SK-N-SH (cell line): Measurements from ENCODE around the gene PXYLP1. TPM values are rescaled to one million over a fixed set of nuclear protein-coding genes. Genes with fewer than 3 reads are reported as not detected.

Source experiments
- CTCF ChIA-PET: fragments of 300-600, 350-600 bp; formaldehyde crosslinking; extraction: SDS; loops from one replicate; lab custom pipeline; 2021; lab: Yijun Ruan, JAX
- POLR2A ChIA-PET: fragments of 350-600 bp; sonication (Branson Sonifier 250); formaldehyde crosslinking; extraction: SDS; loops from one replicate; lab custom pipeline; 2020; ENCODE audit warnings: antibody characterized with exemption, inconsistent platforms; lab: Yijun Ruan, JAX
- DNase-seq: peaks from one replicate; pipeline ENCODE4 v3.0.0; 2012
- H2AFZ ChIP-seq: fragments of 200-600 bp; sonication (generic); 2 replicates; pipeline ENCODE4 v1.8.1; 2016; ENCODE audit warnings: antibody characterized with exemption, mild to moderate bottlenecking, low read depth
- H3F3A ChIP-seq: fragments of 200-600 bp; sonication (generic); replicated peaks from 2 replicates; pipeline ENCODE3; 2016; ENCODE audit warnings: antibody characterized with exemption, mild to moderate bottlenecking; ENCODE audit not compliant: insufficient read depth
- H3K27ac ChIP-seq, 2 experiments: fragments of 200-500 bp in 1 of 2; fragments of 200-600 bp in 1 of 2; sonication (Bioruptor generic) in 1 of 2; sonication (generic), shearing (Covaris generic) in 1 of 2; 2 replicates each; pipeline versions ENCODE4 v1.5.1 to v1.6.1; 2014 to 2016; ENCODE audit warnings: low read depth in 2 of 2, inconsistent platforms in 1 of 2, low read length in 1 of 2, mild to moderate bottlenecking in 1 of 2, mixed read lengths in 1 of 2
- H3K27me3 ChIP-seq: fragments of 200-600 bp; sonication (generic), shearing (Covaris generic); 2 replicates; pipeline ENCODE4 v1.6.1; 2016; ENCODE audit warnings: mixed run types; ENCODE audit not compliant: insufficient read depth
- H3K36me3 ChIP-seq, 2 experiments: fragments of 200-500 bp in 1 of 2; fragments of 200-600 bp in 1 of 2; sonication (Bioruptor generic) in 1 of 2; sonication (generic) in 1 of 2; replicated peaks in 1 of 2; 2 replicates each; pipeline versions ENCODE3 to v1.5.1; 2014 to 2016; ENCODE audit warnings: low read length in 1 of 2, mild to moderate bottlenecking in 1 of 2; ENCODE audit not compliant: insufficient read depth in 2 of 2, control insufficient read depth in 1 of 2
- H3K4me1 ChIP-seq, 2 experiments: fragments of 200-500 bp in 1 of 2; fragments of 200-600 bp in 1 of 2; sonication (Bioruptor generic) in 1 of 2; sonication (generic), shearing (Covaris generic) in 1 of 2; 2 replicates each; pipeline versions ENCODE4 v1.5.1 to v1.6.1; 2014 to 2016; ENCODE audit warnings: low read depth in 1 of 2, low read length in 1 of 2, mixed run types in 1 of 2; ENCODE audit not compliant: insufficient read depth in 2 of 2, control insufficient read depth in 1 of 2
- H3K4me2 ChIP-seq: fragments of 200-600 bp; sonication (generic), shearing (Covaris generic); 2 replicates; pipeline ENCODE4 v1.6.1; 2017; ENCODE audit warnings: mixed run types
- H3K4me3 ChIP-seq, 2 experiments: fragments of 200-500 bp in 1 of 2; fragments of 200-600 bp in 1 of 2; sonication (Bioruptor generic) in 1 of 2; sonication (generic), shearing (Covaris generic) in 1 of 2; 2 replicates each; pipeline versions ENCODE4 v1.5.1 to v1.8.1; 2014 to 2016; ENCODE audit warnings: low read depth in 2 of 2, inconsistent platforms in 1 of 2, low read length in 1 of 2, mild to moderate bottlenecking in 1 of 2, mixed read lengths in 1 of 2, moderate library complexity in 1 of 2
- H3K79me2 ChIP-seq: fragments of 200-600 bp; sonication (generic); 2 replicates; pipeline ENCODE4 v1.8.1; 2017; ENCODE audit warnings: mild to moderate bottlenecking; ENCODE audit not compliant: insufficient read depth
- H3K9ac ChIP-seq: fragments of 200-600 bp; sonication (generic); 2 replicates; pipeline ENCODE4 v1.6.1; 2017; ENCODE audit warnings: mixed run types
- H3K9me2 ChIP-seq: fragments of 200-600 bp; sonication (generic); 2 replicates; pipeline ENCODE4 v1.6.1; 2017; ENCODE audit warnings: mixed run types
- H3K9me3 ChIP-seq: fragments of 200-600 bp; sonication (generic); 2 replicates; pipeline ENCODE4 v1.6.1; 2017; ENCODE audit warnings: mixed run types, mild to moderate bottlenecking, moderate library complexity
- H4K20me1 ChIP-seq: fragments of 200-600 bp; sonication (generic); 2 replicates; pipeline ENCODE4 v1.6.1; 2017; ENCODE audit warnings: mild to moderate bottlenecking, mixed run types; ENCODE audit not compliant: insufficient read depth
- ELF1 ChIP-seq: IDR thresholded peaks from 2 replicates; pipeline ENCODE4 v1.4.0; 2012
- FOXJ3 ChIP-seq: sonication (generic); formaldehyde crosslinking; IDR thresholded peaks from 2 replicates; pipeline ENCODE4 v1.5.1; 2020; ENCODE audit warnings: mild to moderate bottlenecking, missing genetic modification reagents
- FOXM1 ChIP-seq: IDR thresholded peaks from 2 replicates; pipeline ENCODE4 v1.4.0; 2012; ENCODE audit warnings: low read depth, mild to moderate bottlenecking
- GABPA ChIP-seq: IDR thresholded peaks from 2 replicates; pipeline ENCODE4 v1.4.0; 2012; ENCODE audit warnings: low read depth, mild to moderate bottlenecking
- GATA2 ChIP-seq: sonication (generic); formaldehyde crosslinking; IDR thresholded peaks from 2 replicates; pipeline ENCODE4 v1.5.0; 2020; ENCODE audit warnings: mild to moderate bottlenecking, missing genetic modification reagents
- MAX ChIP-seq: IDR thresholded peaks from 2 replicates; pipeline ENCODE4 v1.4.0; 2012; ENCODE audit warnings: low read depth
- MXI1 ChIP-seq: IDR thresholded peaks from 2 replicates; pipeline ENCODE4 v1.6.1; 2012; ENCODE audit warnings: mild to moderate bottlenecking, low read depth, low read length, improper control_type of control experiment
- NFIC ChIP-seq: IDR thresholded peaks from 2 replicates; pipeline ENCODE4 v1.4.0; 2012; ENCODE audit warnings: borderline replicate concordance
- PBX3 ChIP-seq: IDR thresholded peaks from 2 replicates; pipeline ENCODE4; 2012
- RAD21 ChIP-seq: IDR thresholded peaks from 2 replicates; pipeline ENCODE4 v1.6.1; 2012; ENCODE audit warnings: mild to moderate bottlenecking, low read length
- REST ChIP-seq: IDR thresholded peaks from 2 replicates; pipeline ENCODE4 v1.6.1; 2012; ENCODE audit warnings: mild to moderate bottlenecking, low read depth, low read length, moderate library complexity
- RFX5 ChIP-seq: IDR thresholded peaks from 2 replicates; pipeline ENCODE4 v1.6.1; 2012; ENCODE audit warnings: mild to moderate bottlenecking, improper control_type of control experiment, low read length
- RXRA ChIP-seq: IDR thresholded peaks from 2 replicates; pipeline ENCODE4 v1.4.0; 2012; ENCODE audit warnings: low read depth, mild to moderate bottlenecking, borderline replicate concordance
- SIN3A ChIP-seq: IDR thresholded peaks from 2 replicates; pipeline ENCODE4 v1.6.1; 2012; ENCODE audit warnings: low read depth, mild to moderate bottlenecking, low read length, moderate library complexity, borderline replicate concordance
- TCF12 ChIP-seq: IDR thresholded peaks from 2 replicates; pipeline ENCODE4 v1.4.0; 2012
- WGBS: methylation state at CpG from one replicate; pipeline ENCODE4 v1.1.6; 2017; ENCODE audit warnings: low lambda C conversion rate; 5-methylcytosine and 5-hydroxymethylcytosine counted together
- polyA plus RNA-seq, 3 experiments: library from polyadenylated mRNA; depleted of rRNA; stranded (reverse); fragments of >200 nt; gene quantifications; 2 replicates each; pipeline ENCODE4 v1.2.3, GENCODE V29; 2012

The PXYLP1 gene
- polyA plus RNA-seq, 1 of the 3 experiments (the other 2 are of a cell fraction), result 8.6 TPM

GRCh38 chr3:141338881-141339280, 107.3 kb downstream of the PXYLP1 start:
- DNase-seq, result no peak
- H3K79me2 ChIP-seq, result no peaks in the 10 kb centered on the region
- no peak overlapping the region for H3K4me3 ChIP-seq
- no peaks in the 10 kb centered on the region for H3K27me3 ChIP-seq
- ChIA-PET POLR2A (no interaction called here), CTCF (interaction anchor here (1.3 kb wide), 1 partner anchor 22 kb away, joined by 6 read pairs; no protein-coding TSS in a partner anchor)
- no peaks in the 10 kb centered on the region for H3K9me2 ChIP-seq
- H2AFZ ChIP-seq, result no peak overlapping the region
- no peaks in the 10 kb centered on the region for H3K36me3 ChIP-seq
- TF ChIP-seq MAX, result no peak
- no peak for TF ChIP-seq FOXJ3
- TF ChIP-seq ELF1, result no peak
- TF ChIP-seq FOXM1, result no peak
- H3K9me3 ChIP-seq, result no peaks in the 10 kb centered on the region
- H3K9ac ChIP-seq, result no peak overlapping the region
- H3K27ac ChIP-seq, result no peak overlapping the region
- no peaks in the 10 kb centered on the region for H4K20me1 ChIP-seq
- H3K4me1 ChIP-seq, result peaks cover 4 to 6% of the 10 kb centered on the region in 2 experiments; a peak in 2 of 4 replicates
- no peak overlapping the region for H3K4me2 ChIP-seq
- H3F3A ChIP-seq, result no peaks in the 10 kb centered on the region

GRCh38 chr3:141341536-141341935, 109.9 kb downstream of the PXYLP1 start:
- Histone ChIP-seq H2AFZ (no peak overlapping the region), H3K9me2 (no peaks in the 10 kb centered on the region), H3K27ac (no peak overlapping the region), H3K4me1 (peaks cover 0 to 6% of the 10 kb centered on the region in 2 experiments; a peak in 1 of 4 replicates), H3K36me3 (no peaks in the 10 kb centered on the region), H4K20me1 (no peaks in the 10 kb centered on the region), H3K4me3 (no peak overlapping the region), H3K27me3 (no peaks in the 10 kb centered on the region), H3K9ac (no peak overlapping the region), H3K9me3 (no peaks in the 10 kb centered on the region), H3K79me2 (no peaks in the 10 kb centered on the region), H3K4me2 (no peak overlapping the region), H3F3A (no peaks in the 10 kb centered on the region)
- DNase-seq, result no peak
- TF ChIP-seq GATA2 (CRISPR knock-in tag) (no peak), NFIC (no peak), REST (no peak)
- ChIA-PET POLR2A (no interaction called here), CTCF (no interaction called here)
- 85% methylated on average over 1 of the region's 1 CpG for WGBS

- H3K9me2 ChIP-seq, result no peaks in the 10 kb centered on the region
- no peaks in the 10 kb centered on the region for H3K9me3 ChIP-seq
- H3K27ac ChIP-seq, result no peak overlapping the region
- H4K20me1 ChIP-seq, result no peaks in the 10 kb centered on the region
- no peak for TF ChIP-seq RAD21
- no peak for TF ChIP-seq GABPA
- TF ChIP-seq PBX3, result no peak
- TF ChIP-seq SIN3A, result no peak
- TF ChIP-seq MXI1, result no peak
- TF ChIP-seq NFIC, result no peak
- TF ChIP-seq RFX5, result no peak
- no peak for TF ChIP-seq TCF12
- no peak for TF ChIP-seq RXRA
- TF ChIP-seq FOXJ3, result no peak
- no peaks in the 10 kb centered on the region for H3K79me2 ChIP-seq
- WGBS, result 56% methylated on average over 5 of the region's 5 CpGs
- no peak overlapping the region for H2AFZ ChIP-seq
- H3K4me2 ChIP-seq, result no peak overlapping the region
- no peak overlapping the region for H3K9ac ChIP-seq
- ChIA-PET CTCF (interaction anchor here (1.2 kb wide), 1 partner anchor 19 kb away, joined by 9 read pairs; no protein-coding TSS in a partner anchor), POLR2A (no interaction called here)
- H3F3A ChIP-seq, result no peaks in the 10 kb centered on the region
- H3K27me3 ChIP-seq, result no peaks in the 10 kb centered on the region
- H3K4me3 ChIP-seq, result no peak overlapping the region
- H3K4me1 ChIP-seq, result peaks cover 0 to 6% of the 10 kb centered on the region in 2 experiments; a peak in 1 of 4 replicates
- no peak for DNase-seq
- H3K36me3 ChIP-seq, result no peaks in the 10 kb centered on the region
These were observed 110.8 kb downstream of the PXYLP1 start for GRCh38 chr3:141342386-141342785.
